Activated CD8-positive, alpha-beta memory T cell treated with anti-CD3 and anti-CD28 coated beads, Interleukin-2, amount 50 U/mL, for 1 hour (primary cell): ENCODE data around the gene TTC19.
"Not testable (repeated sequence)": the region's sequence is repeated elsewhere in the genome, so short reads cannot be mapped to it uniquely, and the experiment has no call there.

Experiments
- DNase-seq: peaks from one replicate; pipeline ENCODE4 v3.0.0-alpha.2; 2020; ENCODE audit errors: extremely low read depth

Gene TTC19

GRCh38 chr17:15973016-15973415 is 26.6 kb upstream of the TTC19 start:
- DNase-seq, result no peak

- DNase-seq, result no peak
Measured at GRCh38 chr17:15973834-15974233, 25.8 kb upstream of the TTC19 start.

GRCh38 chr17:15977894-15978293 is 21.7 kb upstream of the TTC19 start:
- DNase-seq, result no peak

GRCh38 chr17:15978606-15979005 is 21.0 kb upstream of the TTC19 start:
- no peak for DNase-seq

- not testable (repeated sequence) for DNase-seq
Measured at GRCh38 chr17:15979013-15979412, 20.6 kb upstream of the TTC19 start.

GRCh38 chr17:15981208-15981607 is 18.4 kb upstream of the TTC19 start:
- no peak for DNase-seq

- DNase-seq, result no peak
Measured at GRCh38 chr17:15981646-15982580, 17.7 kb upstream of the TTC19 start.

GRCh38 chr17:15996322-15996721 is 3.3 kb upstream of the TTC19 start:
- DNase-seq, result no peak

- no peak for DNase-seq
Measured at GRCh38 chr17:15998031-15998562, 1.5 kb upstream of the TTC19 start.

- no peak for DNase-seq
Measured at GRCh38 chr17:15999974-16000827, 577 bp downstream of the TTC19 start.

- DNase-seq, result no peak
Measured at GRCh38 chr17:16001226-16001897, 1.7 kb downstream of the TTC19 start.

- no peak for DNase-seq
Measured at GRCh38 chr17:16002708-16003260, 3.2 kb downstream of the TTC19 start.

- DNase-seq, result no peak
Measured at GRCh38 chr17:16003841-16004240, 4.2 kb downstream of the TTC19 start.

- DNase-seq, result no peak
Measured at GRCh38 chr17:16005636-16006035, 6.0 kb downstream of the TTC19 start.

- no peak for DNase-seq
Measured at GRCh38 chr17:16007439-16007838, 7.8 kb downstream of the TTC19 start.

- no peak for DNase-seq
Measured at GRCh38 chr17:16013943-16014407, 14.4 kb downstream of the TTC19 start.

GRCh38 chr17:16019347-16019746 is 19.7 kb downstream of the TTC19 start:
- no peak for DNase-seq

GRCh38 chr17:16023881-16024280 is 24.3 kb downstream of the TTC19 start:
- no peak for DNase-seq

GRCh38 chr17:16025202-16025601 is 25.6 kb downstream of the TTC19 start:
- DNase-seq, result no peak

- DNase-seq, result no peak
Measured at GRCh38 chr17:16026895-16027294, 27.3 kb downstream of the TTC19 start.
